K562 (cell line): ENCODE data around the gene ARHGAP9. TPM values are rescaled to one million over a fixed set of nuclear protein-coding genes. Genes with fewer than 3 reads are reported as not detected.

ENCODE experiments used
- BRCA1 ChIP-seq, 2 experiments: fragments of 450-650 bp in 1 of 2; sonication (generic) in 1 of 2; formaldehyde crosslinking in 1 of 2; IDR thresholded peaks; 2 replicates each; pipeline versions ENCODE4 v1.5.0 to v1.6.1; 2017 to 2020; ENCODE audit warnings: mild to moderate bottlenecking in 1 of 2, missing genetic modification reagents in 1 of 2
- BRF2 ChIP-seq: IDR thresholded peaks from 3 replicates; pipeline ENCODE4 v1.6.1; 2011; ENCODE audit warnings: borderline replicate concordance, mild to moderate bottlenecking; ENCODE audit not compliant: insufficient read length, insufficient read depth
- CC2D1A ChIP-seq: fragments of 450-650 bp; IDR thresholded peaks from 2 replicates; pipeline ENCODE4 v1.6.1; 2017; ENCODE audit warnings: mild to moderate bottlenecking
- EGR1 ChIP-seq: fragments of 450-650 bp; conservative IDR thresholded peaks from 2 replicates; pipeline ENCODE4 v1.6.1; 2017; ENCODE audit warnings: mild to moderate bottlenecking
- GATA2 ChIP-seq: sonication (generic); formaldehyde crosslinking; IDR thresholded peaks from 2 replicates; pipeline ENCODE4 v1.4.0; 2020; ENCODE audit warnings: mild to moderate bottlenecking, missing genetic modification reagents
- HINFP ChIP-seq: fragments of 450-650 bp; conservative IDR thresholded peaks from 2 replicates; pipeline ENCODE4 v1.6.1; 2016; ENCODE audit warnings: missing genetic modification characterization, low read depth, mild to moderate bottlenecking, control low read depth, missing compliant biosample characterization
- KAT7 ChIP-seq: sonication (generic); formaldehyde crosslinking; IDR thresholded peaks from 2 replicates; pipeline ENCODE4 v1.8.0; 2022; ENCODE audit warnings: missing genetic modification reagents, mild to moderate bottlenecking, borderline replicate concordance
- MCM5 ChIP-seq: fragments of 450-650 bp; IDR thresholded peaks from 2 replicates; pipeline ENCODE4 v1.6.1; 2016; ENCODE audit warnings: low read depth
- NFE2L1 ChIP-seq: fragments of 450-650 bp; IDR thresholded peaks from 2 replicates; pipeline ENCODE4 v1.6.1; 2016; ENCODE audit warnings: missing genetic modification characterization, low read depth, mild to moderate bottlenecking, missing compliant biosample characterization, moderate library complexity, borderline replicate concordance
- SMARCA5 ChIP-seq: fragments of 450-650 bp; IDR thresholded peaks from 2 replicates; pipeline ENCODE4 v1.6.1; 2016
- ZNF143 ChIP-seq: sonication (generic); formaldehyde crosslinking; IDR thresholded peaks from 2 replicates; pipeline ENCODE4 v1.9.0; 2022; ENCODE audit warnings: mild to moderate bottlenecking, missing genetic modification reagents
- ZNF165 ChIP-seq: fragments of 250-450 bp; sonication (Bioruptor Pico); IDR thresholded peaks from 2 replicates; pipeline ENCODE4 v1.4.0; 2020; ENCODE audit warnings: borderline replicate concordance
- ZNF311 ChIP-seq: fragments of 250-450 bp; sonication (Bioruptor Pico); IDR thresholded peaks from 2 replicates; pipeline ENCODE4 v1.4.0; 2020; ENCODE audit warnings: mild to moderate bottlenecking, moderate library complexity
- ZNF785 ChIP-seq: fragments of 250-450 bp; sonication (Bioruptor Pico); IDR thresholded peaks from 2 replicates; pipeline ENCODE4 v1.4.0; 2020; ENCODE audit warnings: mild to moderate bottlenecking
- polyA plus RNA-seq, 8 experiments: library from polyadenylated mRNA; depleted of rRNA in 4 of 8; stranded (reverse) in 5 of 8; unstranded in 3 of 8; fragments of >200 nt; fragmentation: Nextera tagmentation in 2 of 8; fragmentation: Illumina TruSeq in 1 of 8; extraction: Ambion mirVana in 2 of 8; extraction: Trizol in 1 of 8; gene quantifications; 2 replicates each; pipeline versions ENCODE4 v1.2.1 to v1.2.3, GENCODE V29; 2011 to 2014; ENCODE audit warnings: inconsistent platforms in 1 of 8, missing spikeins in 1 of 8
- total RNA-seq, 7 experiments: library from RNA; depleted of rRNA in 6 of 7; stranded (reverse); fragments of >200 nt in 6 of 7; fragmentation: Illumina TruSeq in 2 of 7; extraction: Trizol in 2 of 7; gene quantifications; 2 replicates each; pipeline versions ENCODE4 v1.2.1 to v1.2.3, GENCODE V29; 2011 to 2021; ENCODE audit warnings: low replicate concordance in 1 of 7
- TF ChIP-seq, protein P1 (sequence below), 2 experiments: fragments of 450-650 bp; IDR thresholded peaks; 2 replicates each; pipeline ENCODE4 v1.6.1; 2016
- TF ChIP-seq, protein P2 (sequence below), 2 experiments: IDR thresholded peaks; 2 replicates each; pipeline ENCODE4 v1.6.1; 2011; ENCODE audit warnings: borderline replicate concordance in 1 of 2, control low read depth in 1 of 2, low read depth in 1 of 2, low read length in 1 of 2, mild to moderate bottlenecking in 1 of 2, mixed read lengths in 1 of 2, moderate library complexity in 1 of 2; ENCODE audit not compliant: insufficient read depth in 1 of 2, insufficient read length in 1 of 2, poor library complexity in 1 of 2, severe bottlenecking in 1 of 2; ENCODE audit errors: extremely low read depth in 1 of 2
- TF ChIP-seq, protein P3 (sequence below): fragments of 150-350 bp; conservative IDR thresholded peaks from 2 replicates; pipeline ENCODE4 v1.6.1; 2014; ENCODE audit warnings: low read length
- TF ChIP-seq, protein P4 (sequence below): sonication (generic); formaldehyde crosslinking; IDR thresholded peaks from 2 replicates; pipeline ENCODE4 v1.8.0; 2022; ENCODE audit warnings: mild to moderate bottlenecking, low read depth, missing genetic modification reagents

ARHGAP9 gene
- total and polyA plus RNA-seq, 9 of the 15 experiments (the other 6 are each of a cell fraction or from before 2014, with no cell fraction given): 1.5 to 10.2 (median 5.1) TPM

GRCh38 chr12:57462251-57462911, 17.3 kb downstream of the ARHGAP9 start (continued):
- TF ChIP-seq, protein P1, sequence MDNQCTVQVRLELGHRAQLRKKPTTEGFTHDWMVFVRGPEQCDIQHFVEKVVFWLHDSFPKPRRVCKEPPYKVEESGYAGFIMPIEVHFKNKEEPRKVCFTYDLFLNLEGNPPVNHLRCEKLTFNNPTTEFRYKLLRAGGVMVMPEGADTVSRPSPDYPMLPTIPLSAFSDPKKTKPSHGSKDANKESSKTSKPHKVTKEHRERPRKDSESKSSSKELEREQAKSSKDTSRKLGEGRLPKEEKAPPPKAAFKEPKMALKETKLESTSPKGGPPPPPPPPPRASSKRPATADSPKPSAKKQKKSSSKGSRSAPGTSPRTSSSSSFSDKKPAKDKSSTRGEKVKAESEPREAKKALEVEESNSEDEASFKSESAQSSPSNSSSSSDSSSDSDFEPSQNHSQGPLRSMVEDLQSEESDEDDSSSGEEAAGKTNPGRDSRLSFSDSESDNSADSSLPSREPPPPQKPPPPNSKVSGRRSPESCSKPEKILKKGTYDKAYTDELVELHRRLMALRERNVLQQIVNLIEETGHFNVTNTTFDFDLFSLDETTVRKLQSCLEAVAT (IDR thresholded peaks at IDR 0.05): peak in 1 of 2 experiments; percentile 21; a peak in 1 of 4 replicates
- TF ChIP-seq ZNF143 (CRISPR knock-in tag) (no peak), KAT7 (0 out of 2 replicates have a peak, but pooled peaks have one; percentile 65), ZNF311 (no peak), NFE2L1 (tag) (no peak), BRCA1 (IDR thresholded peaks at IDR 0.05) (no peak), BRCA1 (CRISPR knock-in tag; IDR thresholded peaks at IDR 0.05) (no peak), ZNF165 (CRISPR knock-in tag) (no peak), CC2D1A (peak; percentile 29; the same call in 1 of the 2 replicates), BRF2 (no peak), EGR1 (no peak), GATA2 (CRISPR knock-in tag) (no peak), SMARCA5 (no peak), HINFP (tag) (no peak), MCM5 (no peak), ZNF785 (no peak)
- TF ChIP-seq, protein P2, sequence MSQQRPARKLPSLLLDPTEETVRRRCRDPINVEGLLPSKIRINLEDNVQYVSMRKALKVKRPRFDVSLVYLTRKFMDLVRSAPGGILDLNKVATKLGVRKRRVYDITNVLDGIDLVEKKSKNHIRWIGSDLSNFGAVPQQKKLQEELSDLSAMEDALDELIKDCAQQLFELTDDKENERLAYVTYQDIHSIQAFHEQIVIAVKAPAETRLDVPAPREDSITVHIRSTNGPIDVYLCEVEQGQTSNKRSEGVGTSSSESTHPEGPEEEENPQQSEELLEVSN (IDR thresholded peaks at IDR 0.05; ENCODE audit: borderline replicate concordance in 1 of 2, extremely low read depth in 1 of 2, insufficient read depth in 1 of 2, insufficient read length in 1 of 2, low read depth in 1 of 2, low read length in 1 of 2, poor library complexity in 1 of 2, severe bottlenecking in 1 of 2): peak; percentile 46 to 67
- TF ChIP-seq, protein P3, sequence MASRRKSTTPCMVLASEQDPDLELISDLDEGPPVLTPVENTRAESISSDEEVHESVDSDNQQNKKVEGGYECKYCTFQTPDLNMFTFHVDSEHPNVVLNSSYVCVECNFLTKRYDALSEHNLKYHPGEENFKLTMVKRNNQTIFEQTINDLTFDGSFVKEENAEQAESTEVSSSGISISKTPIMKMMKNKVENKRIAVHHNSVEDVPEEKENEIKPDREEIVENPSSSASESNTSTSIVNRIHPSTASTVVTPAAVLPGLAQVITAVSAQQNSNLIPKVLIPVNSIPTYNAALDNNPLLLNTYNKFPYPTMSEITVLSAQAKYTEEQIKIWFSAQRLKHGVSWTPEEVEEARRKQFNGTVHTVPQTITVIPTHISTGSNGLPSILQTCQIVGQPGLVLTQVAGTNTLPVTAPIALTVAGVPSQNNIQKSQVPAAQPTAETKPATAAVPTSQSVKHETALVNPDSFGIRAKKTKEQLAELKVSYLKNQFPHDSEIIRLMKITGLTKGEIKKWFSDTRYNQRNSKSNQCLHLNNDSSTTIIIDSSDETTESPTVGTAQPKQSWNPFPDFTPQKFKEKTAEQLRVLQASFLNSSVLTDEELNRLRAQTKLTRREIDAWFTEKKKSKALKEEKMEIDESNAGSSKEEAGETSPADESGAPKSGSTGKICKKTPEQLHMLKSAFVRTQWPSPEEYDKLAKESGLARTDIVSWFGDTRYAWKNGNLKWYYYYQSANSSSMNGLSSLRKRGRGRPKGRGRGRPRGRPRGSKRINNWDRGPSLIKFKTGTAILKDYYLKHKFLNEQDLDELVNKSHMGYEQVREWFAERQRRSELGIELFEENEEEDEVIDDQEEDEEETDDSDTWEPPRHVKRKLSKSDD: 0 out of 2 replicates have a peak, but pooled peaks have one; percentile 44
- TF ChIP-seq, protein P4, sequence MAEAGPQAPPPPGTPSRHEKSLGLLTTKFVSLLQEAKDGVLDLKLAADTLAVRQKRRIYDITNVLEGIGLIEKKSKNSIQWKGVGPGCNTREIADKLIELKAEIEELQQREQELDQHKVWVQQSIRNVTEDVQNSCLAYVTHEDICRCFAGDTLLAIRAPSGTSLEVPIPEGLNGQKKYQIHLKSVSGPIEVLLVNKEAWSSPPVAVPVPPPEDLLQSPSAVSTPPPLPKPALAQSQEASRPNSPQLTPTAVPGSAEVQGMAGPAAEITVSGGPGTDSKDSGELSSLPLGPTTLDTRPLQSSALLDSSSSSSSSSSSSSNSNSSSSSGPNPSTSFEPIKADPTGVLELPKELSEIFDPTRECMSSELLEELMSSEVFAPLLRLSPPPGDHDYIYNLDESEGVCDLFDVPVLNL: no peak
